A549 (cell line): ENCODE data around the gene PTTG1IP.
"Not testable (repeated sequence)": the region's sequence is repeated elsewhere in the genome, so short reads cannot be mapped to it uniquely, and the experiment has no call there.

Experiments used
- CBX8 ChIP-seq: fragments of 200-600 bp; sonication (generic); IDR thresholded peaks from 2 replicates; pipeline ENCODE4 v1.6.1; 2016
- JUN ChIP-seq, 2 experiments: fragments of >200 bp; sonication (Bioruptor Twin); formaldehyde crosslinking; IDR thresholded peaks; 2 replicates in 1 of 2; 3 replicates in 1 of 2; pipeline ENCODE4 v1.6.1; 2016 to 2017
- TF ChIP-seq, protein P1 (sequence below): fragments of 200-600 bp; sonication (generic); IDR thresholded peaks from 2 replicates; pipeline ENCODE4 v1.6.1; 2016; ENCODE audit warnings: antibody characterized with exemption, mild to moderate bottlenecking, moderate library complexity

DNA sequence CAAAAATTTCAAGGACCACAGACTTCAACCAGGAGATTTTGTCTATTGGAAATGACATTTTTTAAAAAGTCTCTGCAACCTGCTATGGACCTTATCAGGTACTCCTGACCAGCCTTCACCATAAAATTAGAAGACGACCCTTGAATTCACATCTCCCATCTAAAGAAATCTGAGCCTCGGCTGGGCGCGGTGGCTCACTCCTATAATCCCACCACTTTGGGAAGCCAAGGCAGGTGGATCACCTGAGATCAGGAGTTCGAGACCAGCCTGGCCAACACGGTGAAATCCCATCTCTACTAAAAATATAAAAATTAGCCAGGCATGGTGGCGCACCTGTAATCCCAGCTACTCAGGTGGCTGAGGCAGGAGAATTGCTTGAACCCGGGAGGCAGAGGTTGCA, 5.7 kb upstream of the PTTG1IP start:
- TF ChIP-seq JUN (IDR thresholded peaks at IDR 0.05); CBX8: not testable (repeated sequence)
- TF ChIP-seq, protein P1, sequence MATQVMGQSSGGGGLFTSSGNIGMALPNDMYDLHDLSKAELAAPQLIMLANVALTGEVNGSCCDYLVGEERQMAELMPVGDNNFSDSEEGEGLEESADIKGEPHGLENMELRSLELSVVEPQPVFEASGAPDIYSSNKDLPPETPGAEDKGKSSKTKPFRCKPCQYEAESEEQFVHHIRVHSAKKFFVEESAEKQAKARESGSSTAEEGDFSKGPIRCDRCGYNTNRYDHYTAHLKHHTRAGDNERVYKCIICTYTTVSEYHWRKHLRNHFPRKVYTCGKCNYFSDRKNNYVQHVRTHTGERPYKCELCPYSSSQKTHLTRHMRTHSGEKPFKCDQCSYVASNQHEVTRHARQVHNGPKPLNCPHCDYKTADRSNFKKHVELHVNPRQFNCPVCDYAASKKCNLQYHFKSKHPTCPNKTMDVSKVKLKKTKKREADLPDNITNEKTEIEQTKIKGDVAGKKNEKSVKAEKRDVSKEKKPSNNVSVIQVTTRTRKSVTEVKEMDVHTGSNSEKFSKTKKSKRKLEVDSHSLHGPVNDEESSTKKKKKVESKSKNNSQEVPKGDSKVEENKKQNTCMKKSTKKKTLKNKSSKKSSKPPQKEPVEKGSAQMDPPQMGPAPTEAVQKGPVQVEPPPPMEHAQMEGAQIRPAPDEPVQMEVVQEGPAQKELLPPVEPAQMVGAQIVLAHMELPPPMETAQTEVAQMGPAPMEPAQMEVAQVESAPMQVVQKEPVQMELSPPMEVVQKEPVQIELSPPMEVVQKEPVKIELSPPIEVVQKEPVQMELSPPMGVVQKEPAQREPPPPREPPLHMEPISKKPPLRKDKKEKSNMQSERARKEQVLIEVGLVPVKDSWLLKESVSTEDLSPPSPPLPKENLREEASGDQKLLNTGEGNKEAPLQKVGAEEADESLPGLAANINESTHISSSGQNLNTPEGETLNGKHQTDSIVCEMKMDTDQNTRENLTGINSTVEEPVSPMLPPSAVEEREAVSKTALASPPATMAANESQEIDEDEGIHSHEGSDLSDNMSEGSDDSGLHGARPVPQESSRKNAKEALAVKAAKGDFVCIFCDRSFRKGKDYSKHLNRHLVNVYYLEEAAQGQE = not testable (repeated sequence)
